OCI-LY1 (cell line): ENCODE measurements around the gene TRIM31.

ENCODE experiments used
- H2AFZ ChIP-seq: fragments of 200-600 bp; sonication (generic), shearing (Covaris generic); 2 replicates; pipeline ENCODE4 v1.6.0; 2014; ENCODE audit warnings: antibody characterized with exemption, mild to moderate bottlenecking, low read length
- H3F3A ChIP-seq: fragments of 200-600 bp; sonication (generic), shearing (Covaris generic); 2 replicates; pipeline ENCODE4 v1.6.0; 2014; ENCODE audit warnings: mild to moderate bottlenecking, antibody characterized with exemption, low read length, moderate library complexity; ENCODE audit not compliant: insufficient read depth
- H3K27ac ChIP-seq: fragments of 200-600 bp; sonication (generic); 2 replicates; pipeline ENCODE4 v1.5.1; 2014; ENCODE audit warnings: low read length, mixed run types, mild to moderate bottlenecking, low read depth; ENCODE audit not compliant: poor library complexity, severe bottlenecking
- H3K27me3 ChIP-seq: fragments of 200-600 bp; sonication (generic); 2 replicates; pipeline ENCODE4 v1.6.0; 2014; ENCODE audit warnings: antibody characterized with exemption, mild to moderate bottlenecking, low read length, moderate library complexity; ENCODE audit not compliant: insufficient read depth
- H3K36me3 ChIP-seq: fragments of 200-600 bp; sonication (generic); 2 replicates; pipeline ENCODE4 v1.6.1; 2014; ENCODE audit warnings: mild to moderate bottlenecking, antibody characterized with exemption, low read length, moderate library complexity, mixed read lengths; ENCODE audit not compliant: insufficient read depth
- H3K4me1 ChIP-seq: fragments of 200-600 bp; sonication (generic); 2 replicates; pipeline ENCODE4 v1.5.1; 2014; ENCODE audit warnings: mild to moderate bottlenecking, low read length, moderate library complexity; ENCODE audit not compliant: insufficient read depth, severe bottlenecking
- H3K4me2 ChIP-seq: fragments of 200-600 bp; sonication (generic), shearing (Covaris generic); 2 replicates; pipeline ENCODE4 v1.6.1; 2014; ENCODE audit warnings: low read length
- H3K4me3 ChIP-seq: fragments of 200-600 bp; sonication (generic); 2 replicates; pipeline ENCODE4 v1.5.1; 2014; ENCODE audit warnings: low read length, low read depth, mild to moderate bottlenecking, mixed read lengths; ENCODE audit not compliant: poor library complexity, severe bottlenecking
- H3K79me2 ChIP-seq: fragments of 200-600 bp; shearing (Covaris generic); 2 replicates; pipeline ENCODE4 v1.6.1; 2016; ENCODE audit warnings: mixed run types, low read length, mixed read lengths; ENCODE audit not compliant: insufficient read depth
- H3K9ac ChIP-seq: fragments of 200-600 bp; sonication (generic), shearing (Covaris generic); 2 replicates; pipeline ENCODE4 v1.6.1; 2014; ENCODE audit warnings: mild to moderate bottlenecking, low read length, mixed read lengths
- H3K9me2 ChIP-seq: fragments of 200-600 bp; sonication (generic), shearing (Covaris generic); 2 replicates; pipeline ENCODE4 v1.6.1; 2014; ENCODE audit warnings: low read depth, mild to moderate bottlenecking, low read length, mixed read lengths
- H3K9me3 ChIP-seq: fragments of 200-600 bp; shearing (Covaris generic); 2 replicates; pipeline ENCODE4 v1.6.1; 2014; ENCODE audit warnings: low read length, mixed read lengths
- H4K20me1 ChIP-seq: fragments of 200-600 bp; sonication (generic), shearing (Covaris generic); 2 replicates; pipeline ENCODE4 v1.6.0; 2016; ENCODE audit warnings: mild to moderate bottlenecking, low read length; ENCODE audit not compliant: insufficient read depth
- CTCF ChIP-seq: fragments of 200-600 bp; sonication (generic), shearing (Covaris generic); IDR thresholded peaks from 2 replicates; pipeline ENCODE4 v1.5.1; 2017; ENCODE audit warnings: mild to moderate bottlenecking, antibody characterized with exemption, low read length, moderate library complexity, mixed read lengths
- EZH2 ChIP-seq: fragments of 200-600 bp; sonication (generic), shearing (Covaris generic); IDR thresholded peaks from 2 replicates; pipeline ENCODE4 v1.8.0; 2017; ENCODE audit warnings: borderline replicate concordance, mixed run types, mild to moderate bottlenecking, antibody characterized with exemption, low read length, moderate library complexity, mixed read lengths

Gene TRIM31

GRCh38 chr6:30111266-30111856, 1.5 kb downstream of the TRIM31 start:
- Histone ChIP-seq H3K4me2 (no peak overlapping the region), H3K27ac (no peak overlapping the region), H2AFZ (no peak overlapping the region), H3K27me3 (no peaks in the 10 kb centered on the region), H3K9me3 (no peaks in the 10 kb centered on the region), H3K9ac (no peak overlapping the region), H4K20me1 (no peaks in the 10 kb centered on the region), H3K4me1 (no peaks in the 10 kb centered on the region), H3K79me2 (no peaks in the 10 kb centered on the region), H3K9me2 (no peaks in the 10 kb centered on the region), H3F3A (no peaks in the 10 kb centered on the region), H3K4me3 (no peak overlapping the region), H3K36me3 (no peaks in the 10 kb centered on the region)
- TF ChIP-seq EZH2 = no peak
- no peak for TF ChIP-seq CTCF

GRCh38 chr6:30104661-30105060, 8.2 kb downstream of the TRIM31 start:
- Histone ChIP-seq H3K9me2 (no peaks in the 10 kb centered on the region), H3K9ac (no peak overlapping the region), H3K4me2 (no peak overlapping the region), H3K4me1 (peaks cover 30% of the 10 kb centered on the region), H3F3A (no peaks in the 10 kb centered on the region), H3K27me3 (no peaks in the 10 kb centered on the region; the same call in 1 of the 2 replicates), H3K4me3 (no peak overlapping the region), H3K79me2 (no peaks in the 10 kb centered on the region), H3K36me3 (no peaks in the 10 kb centered on the region), H4K20me1 (no peaks in the 10 kb centered on the region), H3K9me3 (no peaks in the 10 kb centered on the region), H3K27ac (no peak overlapping the region), H2AFZ (no peak overlapping the region)
- TF ChIP-seq EZH2 (no peak), CTCF (no peak)

- Histone ChIP-seq H3F3A (no peaks in the 10 kb centered on the region), H3K9ac (no peak overlapping the region; the same call in 1 of the 2 replicates), H3K4me2 (peak overlapping the region; percentile 88), H3K4me3 (peak overlapping the region; percentile 59), H3K79me2 (no peaks in the 10 kb centered on the region), H3K9me2 (no peaks in the 10 kb centered on the region), H4K20me1 (no peaks in the 10 kb centered on the region), H3K27me3 (no peaks in the 10 kb centered on the region; the same call in 1 of the 2 replicates), H3K9me3 (no peaks in the 10 kb centered on the region), H3K36me3 (no peaks in the 10 kb centered on the region), H2AFZ (no peak overlapping the region), H3K27ac (no peak overlapping the region), H3K4me1 (peaks cover 30% of the 10 kb centered on the region)
- TF ChIP-seq EZH2 (no peak), CTCF (no peak)
These were observed 9.1 kb downstream of the TRIM31 start for GRCh38 chr6:30103872-30104179.
